ENCODE results near the gene KLC3. TPM values are rescaled to one million over a fixed set of nuclear protein-coding genes. Genes with fewer than 3 reads are reported as not detected.
"Not testable (repeated sequence)": the region's sequence is repeated elsewhere in the genome, so short reads cannot be mapped to it uniquely, and the experiment has no call there.

Gene KLC3
- total RNA-seq, 2 donors from 2014 or later: 0.37 TPM; not detected in 1

GRCh38 chr19:45312285-45312684, 28.3 kb upstream of the KLC3 start:
- intact Hi-C loops (cut with DNase I); DNase-seq (ENCODE audit: low spot score): not testable (repeated sequence)

- intact Hi-C loops (cut with DNase I): no loop called here
- DNase-seq (ENCODE audit: low spot score): no peak
Measured at GRCh38 chr19:45314708-45315245, 25.8 kb upstream of the KLC3 start.

GRCh38 chr19:45315304-45315703, 25.2 kb upstream of the KLC3 start:
- intact Hi-C loops (cut with DNase I): no loop called here
- no peak for DNase-seq (ENCODE audit: low spot score)

GRCh38 chr19:45320997-45321775, 19.4 kb upstream of the KLC3 start:
- no peak for DNase-seq (ENCODE audit: low spot score)
- intact Hi-C loops (cut with DNase I): no loop called here

GRCh38 chr19:45321848-45322247, 18.7 kb upstream of the KLC3 start:
- no peak for DNase-seq (ENCODE audit: low spot score)
- intact Hi-C loops (cut with DNase I): no loop called here

GRCh38 chr19:45322311-45322710, 18.2 kb upstream of the KLC3 start:
- no peak for DNase-seq (ENCODE audit: low spot score)
- intact Hi-C loops (cut with DNase I): no loop called here

- intact Hi-C loops (cut with DNase I): no loop called here
- no peak for DNase-seq (ENCODE audit: low spot score)
Measured at GRCh38 chr19:45322744-45323281, 17.7 kb upstream of the KLC3 start, which contains the start of gene CKM. TSS of gene CKM (minus strand) at chr19:45322875. CDS start at chr19:45319713, 3,162 bp downstream.

GRCh38 chr19:45323671-45324081, 16.9 kb upstream of the KLC3 start:
- intact Hi-C loops (cut with DNase I): no loop called here
- DNase-seq (ENCODE audit: low spot score): no peak

- intact Hi-C loops (cut with DNase I): no loop called here
- DNase-seq (ENCODE audit: low spot score): no peak
Measured at GRCh38 chr19:45324349-45324907, 16.1 kb upstream of the KLC3 start.

- intact Hi-C loops (cut with DNase I): no loop called here
- DNase-seq (ENCODE audit: low spot score): no peak
Measured at GRCh38 chr19:45327404-45328143, 13.0 kb upstream of the KLC3 start.

- intact Hi-C loops (cut with DNase I): loop anchor here in 1 of 2 donors (10.0 kb wide), 1 partner anchor 167 kb away; the partner anchor contains the start of gene NKPD1
- DNase-seq (ENCODE audit: low spot score): no peak
Measured at GRCh38 chr19:45331411-45331810, 9.1 kb upstream of the KLC3 start.

GRCh38 chr19:45333609-45334303, 6.8 kb upstream of the KLC3 start:
- intact Hi-C loops (cut with DNase I): loop anchor here in 1 of 2 donors (10.0 kb wide), 1 partner anchor 169 kb away; the partner anchor contains the start of gene NKPD1

GRCh38 chr19:45334881-45335280, 5.7 kb upstream of the KLC3 start:
- not testable (repeated sequence) for DNase-seq (ENCODE audit: low spot score)
- intact Hi-C loops (cut with DNase I): loop anchor here in 1 of 2 donors (5.0 to 10.0 kb wide), 2 partner anchors 83 to 170 kb away; partner anchors contain the start of genes MARK4 and NKPD1

More at GRCh38 chr19:45333609-45334303, 6.8 kb upstream of the KLC3 start:
- no peak for DNase-seq (ENCODE audit: low spot score)

GRCh38 chr19:45336696-45337251, 3.8 kb upstream of the KLC3 start:
- DNase-seq (ENCODE audit: low spot score): no peak
- intact Hi-C loops (cut with DNase I): loop anchor here in 1 of 2 donors (5.0 to 10.0 kb wide), 2 partner anchors 84 to 172 kb away; partner anchors contain the start of genes MARK4 and NKPD1

- no peak for DNase-seq (ENCODE audit: low spot score)
- intact Hi-C loops (cut with DNase I): loop anchor here in 1 of 2 donors (5.0 to 10.0 kb wide), 2 partner anchors 87 to 175 kb away; partner anchors contain the start of genes MARK4 and NKPD1
Measured at GRCh38 chr19:45339629-45340028, 921 bp upstream of the KLC3 start.

- DNase-seq (ENCODE audit: low spot score): no peak
- intact Hi-C loops (cut with DNase I): no loop called here
Measured at GRCh38 chr19:45340899-45341453, 426 bp downstream of the KLC3 start.

GRCh38 chr19:45342911-45343310, 2.4 kb downstream of the KLC3 start:
- no peak for DNase-seq (ENCODE audit: low spot score)
- intact Hi-C loops (cut with DNase I): no loop called here
